Pancreas (tissue), 10 donors: ENCODE measurements around the gene POGZ. TPM values are rescaled to one million over a fixed set of nuclear protein-coding genes. Genes with fewer than 3 reads are reported as not detected.

Source experiments
- ATAC-seq, 4 donors: fragments of 200-7000 bp; cut with Tn5 transposase; one replicate each; pipeline versions ENCODE4 v1.8.0 to v1.9.1; 2020; ENCODE audit warnings: mild to moderate bottlenecking in 4 of 4, moderate library complexity in 4 of 4
- DNase-seq, 6 donors: peaks; one replicate each; pipeline ENCODE4 v3.0.0-alpha.2; 2020
- FAIRE-seq: peaks from 2 replicates; lab custom pipeline; 2012; peaks lifted over from hg19 to GRCh38; lab: Jason Lieb, UNC
- H3K27ac ChIP-seq, 4 donors: fragments of 200-600 bp; sonication (generic); 1 replicate in 3 of 4; 2 replicates in 1 of 4; pipeline versions ENCODE4 v1.5.0 to v1.8.0; 2020
- H3K27me3 ChIP-seq, 4 donors: fragments of 200-600 bp; one replicate each; pipeline ENCODE4 v1.8.0; 2021
- H3K36me3 ChIP-seq, 3 donors: fragments of 200-600 bp; sonication (generic) in 1 of 3; one replicate each; pipeline versions ENCODE4 v1.5.0 to v1.8.0; 2020 to 2021
- H3K4me1 ChIP-seq, 3 donors: fragments of 200-600 bp; one replicate each; pipeline ENCODE4 v1.8.0; 2021
- H3K4me3 ChIP-seq, 4 donors: fragments of 200-600 bp; sonication (generic) in 2 of 4; one replicate each; pipeline versions ENCODE4 v1.5.0 to v1.8.0; 2020 to 2021
- H3K9me3 ChIP-seq, 4 donors: fragments of 200-600 bp; one replicate each; pipeline ENCODE4 v1.8.0; 2021
- CTCF ChIP-seq, 4 donors: fragments of 200-600 bp; sonication (generic) in 3 of 4; IDR thresholded peaks; one replicate each; pipeline versions ENCODE4 v1.5.0 to v1.8.0; 2021; ENCODE audit warnings: antibody characterized with exemption in 4 of 4
- WGBS, 2 donors: extraction: QIAGEN DNeasy Blood & Tissue Kit; methylation state at CpG; one replicate each; pipeline ENCODE4 v1.1.7; 2013; 5-methylcytosine and 5-hydroxymethylcytosine counted together
- intact Hi-C, 3 donors: fragments of 100-400 bp; cut with DNase I; formaldehyde crosslinking; loops; one replicate each; pipeline versions ENCODE4 v1.11.1 to v1.14.2; 2022
- polyA plus RNA-seq, 2 donors: library from polyadenylated mRNA; stranded (reverse); fragments of 200-250 nt; gene quantifications; one replicate each; pipeline ENCODE4 v1.2.3, GENCODE V29; 2013
- total RNA-seq, 6 donors: library from RNA; stranded (reverse); fragmentation: NEBNext Ultra II Directional in 4 of 6; extraction: Animal tissue kit (Norgen Biotek cat#: 25700) in 4 of 6; gene quantifications; one replicate each; pipeline versions ENCODE4 v1.2.1 to v1.2.4, GENCODE V29; 2021 to 2023
- donor health status: healthy with polysubstance abuse.
- donor health status: DM: no; HTN: no; CAD: no; lungs with moderate emphysema.
- donor health status: DM: no; HTN: no; CAD: no.
- donor health status: control.
- donor health status: control.
- donor health status: Bipolar disorder and iron deficiency.
- donor health status: DM: yes; HTN: yes; CAD: no.
- donor health status: DM: no; HTN: no; CAD: no.
- donor health status: DM: no; HTN: no; CAD: no.
- donor health status: DM: yes; HTN: yes; CAD: no.

The POGZ gene
- total and polyA plus RNA-seq, 8 donors: 24.5 to 61.0 (median 32.4) TPM

DNA sequence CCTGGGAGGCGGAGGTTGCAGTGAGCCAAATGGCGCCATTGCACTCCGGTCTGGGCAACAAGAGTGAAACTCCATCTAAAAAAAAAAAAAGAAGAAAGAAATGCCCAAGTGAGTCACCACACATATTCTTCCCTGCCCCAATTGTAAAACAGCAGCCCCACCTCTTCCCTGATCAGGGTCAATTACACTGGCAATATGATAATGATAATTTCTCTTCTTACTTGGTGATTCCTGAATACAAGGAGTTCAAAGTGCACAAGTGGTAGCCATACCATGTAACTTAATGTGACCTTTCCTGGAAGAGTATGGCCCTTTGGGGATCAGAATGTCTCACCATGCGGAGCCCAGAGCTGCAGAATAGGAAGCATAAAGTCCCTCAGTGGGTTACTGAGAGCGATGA is 40.1 kb upstream of the POGZ start:
- Histone ChIP-seq H3K27ac (no peak overlapping the region), H3K4me1 (peaks cover 0 to 13% (median 0%) of the 10 kb centered on the region in 3 donors), H3K36me3 (no peaks in the 10 kb centered on the region), H3K4me3 (no peak overlapping the region), H3K9me3 (no peaks in the 10 kb centered on the region), H3K27me3 (no peaks in the 10 kb centered on the region)
- ATAC-seq (no peak), DNase-seq (no peak), FAIRE-seq (no peak)
- WGBS, 2 donors: 93 to 95% methylated on average over 5 of the region's 5 CpGs
- intact Hi-C loops: no loop called here
- no peak for TF ChIP-seq CTCF (IDR thresholded peaks at IDR 0.05)

DNA sequence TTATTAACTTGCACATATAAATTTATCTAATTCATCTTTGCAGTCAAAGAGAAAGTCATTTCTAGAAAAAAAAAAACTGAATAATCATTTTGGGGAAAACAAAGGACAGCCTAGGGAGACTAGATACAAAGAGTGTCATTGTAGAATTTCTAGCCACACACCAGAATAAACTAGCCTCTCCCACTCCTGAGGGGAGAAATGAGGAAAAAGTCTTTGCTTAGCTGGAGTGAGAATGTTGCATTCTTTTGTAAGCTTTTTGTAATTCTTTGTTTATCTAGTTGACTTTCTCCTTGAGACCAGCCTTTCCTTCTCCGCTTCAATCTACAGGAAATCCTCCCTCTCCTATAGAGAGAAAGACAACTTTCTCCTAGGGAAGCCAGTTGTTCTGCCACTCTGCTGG is 36.0 kb upstream of the POGZ start:
- no peaks in the 10 kb centered on the region for H3K9me3 ChIP-seq
- TF ChIP-seq CTCF (IDR thresholded peaks at IDR 0.05): no peak
- intact Hi-C loops: no loop called here
- H3K27me3 ChIP-seq: no peaks in the 10 kb centered on the region
- ATAC-seq: peak in 1 of 4 donors; percentile 32
- peaks cover 0 to 4% (median 0%) of the 10 kb centered on the region in 3 donors for H3K4me1 ChIP-seq
- no peak overlapping the region for H3K4me3 ChIP-seq
- no peak for FAIRE-seq
- 73 to 75% methylated on average over 1 of the region's 1 CpG for WGBS, 2 donors
- H3K27ac ChIP-seq: peak overlapping the region in 2 of 4 donors; percentile 33 to 56
- no peak for DNase-seq
- H3K36me3 ChIP-seq: no peaks in the 10 kb centered on the region

DNA sequence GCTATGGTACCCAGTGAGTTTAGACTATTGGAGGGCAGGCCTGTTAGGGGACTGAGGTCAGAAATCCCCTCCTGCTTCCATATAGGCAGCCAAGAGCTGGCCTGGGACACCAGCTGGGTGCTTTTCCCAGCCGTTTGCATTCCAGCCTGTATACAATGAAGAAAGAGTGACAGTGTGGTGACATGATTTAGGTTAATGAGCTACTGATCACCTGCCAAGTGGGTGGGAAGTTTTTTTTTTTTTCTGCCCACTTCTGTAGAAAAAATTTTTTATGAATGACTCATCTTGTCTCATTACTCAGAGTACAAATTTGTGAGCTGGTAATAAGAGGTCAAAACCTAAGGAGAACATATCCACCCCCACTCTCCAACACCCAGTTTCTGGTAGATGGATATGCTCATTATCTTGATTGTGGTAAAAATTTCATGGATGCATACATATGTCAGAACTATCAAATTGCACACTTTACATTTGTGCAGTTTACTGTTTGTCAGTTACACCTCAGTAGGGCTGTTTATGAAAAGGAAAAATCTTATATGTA is 35.5 kb upstream of the POGZ start:
- no peak for TF ChIP-seq CTCF (IDR thresholded peaks at IDR 0.05)
- intact Hi-C loops: no loop called here
- DNase-seq: peak in 1 of 6 donors; percentile 21
- Histone ChIP-seq H3K27ac (peak overlapping the region in 2 of 4 donors; percentile 55 to 56), H3K4me1 (peaks cover 0 to 4% (median 0%) of the 10 kb centered on the region in 3 donors), H3K36me3 (no peaks in the 10 kb centered on the region), H3K9me3 (no peaks in the 10 kb centered on the region), H3K4me3 (no peak overlapping the region), H3K27me3 (no peaks in the 10 kb centered on the region)
- ATAC-seq: peak; percentile 63 to 93 (median 82)
- WGBS, 2 donors: 0% methylated on average over 1 of the region's 1 CpG
- FAIRE-seq: no peak

GRCh38 chr1:151493042-151493441 is 33.7 kb upstream of the POGZ start:
- Histone ChIP-seq H3K4me3 (no peak overlapping the region), H3K4me1 (peaks cover 0 to 4% (median 0%) of the 10 kb centered on the region in 3 donors), H3K9me3 (no peaks in the 10 kb centered on the region), H3K27me3 (no peaks in the 10 kb centered on the region), H3K36me3 (no peaks in the 10 kb centered on the region), H3K27ac (no peak overlapping the region)
- TF ChIP-seq CTCF (IDR thresholded peaks at IDR 0.05): no peak
- 77 to 83% methylated on average over 3 of the region's 3 CpGs for WGBS, 2 donors
- FAIRE-seq (no peak), ATAC-seq (no peak), DNase-seq (no peak)
- intact Hi-C loops: no loop called here

DNA sequence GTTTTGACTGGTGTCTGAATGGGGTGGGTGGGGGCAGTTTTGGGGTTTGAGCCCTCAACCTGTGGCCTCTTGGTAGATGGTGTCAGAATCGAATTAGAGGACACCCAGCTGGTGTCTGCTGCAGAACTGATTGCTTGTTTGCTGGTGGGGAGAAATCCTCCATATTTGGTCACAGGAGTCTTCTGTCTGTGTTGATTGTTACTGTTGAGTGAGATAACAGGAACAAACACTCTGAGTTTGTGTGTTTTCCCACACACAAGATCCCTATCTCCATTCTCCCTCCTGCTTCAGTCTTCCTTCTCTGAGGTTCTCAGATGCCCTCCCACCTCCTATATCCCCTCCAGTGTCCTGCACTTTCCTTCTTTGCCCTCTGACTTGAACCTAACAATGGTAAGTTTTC is 32.8 kb upstream of the POGZ start:
- Histone ChIP-seq H3K27ac (no peak overlapping the region), H3K4me3 (no peak overlapping the region), H3K9me3 (no peaks in the 10 kb centered on the region), H3K27me3 (no peaks in the 10 kb centered on the region), H3K36me3 (no peaks in the 10 kb centered on the region), H3K4me1 (peaks cover 0 to 4% (median 0%) of the 10 kb centered on the region in 3 donors)
- intact Hi-C loops: no loop called here
- no peak for TF ChIP-seq CTCF (IDR thresholded peaks at IDR 0.05)
- DNase-seq (no peak), ATAC-seq (no peak), FAIRE-seq (no peak)
- 47 to 69% methylated on average over 1 of the region's 1 CpG for WGBS, 2 donors
